T-helper 1 cell treated with Interleukin-12 subunit alpha and Interleukin-12 subunit beta and Interleukin-4 antibody, amounts not matched to agents 30 ng/mL and 1 ng/mL, for 36 hours (primary cell): Measurements from ENCODE around the gene MAML2. TPM values are rescaled to one million over a fixed set of nuclear protein-coding genes. Genes with fewer than 3 reads are reported as not detected.
"Not testable (repeated sequence)": the region's sequence is repeated elsewhere in the genome, so short reads cannot be mapped to it uniquely, and the experiment has no call there.

Experiments
- intact Hi-C: fragments of 100-400 bp; cut with micrococcal nuclease; formaldehyde crosslinking; loops from one replicate; pipeline ENCODE4 v1.15.1; 2024
- total RNA-seq: library from RNA; stranded (reverse); gene quantifications from 2 replicates; pipeline ENCODE4 v1.2.3, GENCODE V29; 2022

MAML2 gene
- total RNA-seq, 1 donor from 2014 or later, result 14.8 TPM

GRCh38 chr11:96195671-96196070, 147.3 kb downstream of the MAML2 start:
- intact Hi-C loops, result no loop called here

- intact Hi-C loops, result no loop called here
Observed at GRCh38 chr11:96194581-96195374, 148.2 kb downstream of the MAML2 start.

GRCh38 chr11:96193745-96194443, 149.1 kb downstream of the MAML2 start:
- intact Hi-C loops, result no loop called here

- intact Hi-C loops, result no loop called here
Observed at GRCh38 chr11:96191752-96192151, 151.2 kb downstream of the MAML2 start.

DNA sequence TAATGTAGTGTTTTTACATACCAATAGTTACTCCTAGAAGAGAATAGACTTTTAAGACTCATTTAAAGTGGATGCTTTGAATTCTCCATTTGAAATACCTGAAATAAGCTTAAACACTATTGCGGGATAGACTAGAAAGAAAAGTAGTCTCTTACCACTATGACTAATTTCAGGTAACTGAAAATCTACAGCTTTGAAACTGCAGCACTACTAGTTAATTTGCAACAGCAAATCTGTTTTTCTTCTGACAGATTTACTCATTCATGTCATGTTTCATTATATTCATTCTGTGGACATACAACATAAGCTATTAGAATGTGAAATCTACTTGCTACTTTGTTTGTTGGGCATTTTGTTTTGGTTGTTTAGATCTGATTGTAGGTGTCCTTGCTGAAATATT, 153.6 kb downstream of the MAML2 start:
- intact Hi-C loops, result loop anchor here (2.0 kb wide), 1 partner anchor 153 kb away; the partner anchor contains the start of gene MAML2

DNA sequence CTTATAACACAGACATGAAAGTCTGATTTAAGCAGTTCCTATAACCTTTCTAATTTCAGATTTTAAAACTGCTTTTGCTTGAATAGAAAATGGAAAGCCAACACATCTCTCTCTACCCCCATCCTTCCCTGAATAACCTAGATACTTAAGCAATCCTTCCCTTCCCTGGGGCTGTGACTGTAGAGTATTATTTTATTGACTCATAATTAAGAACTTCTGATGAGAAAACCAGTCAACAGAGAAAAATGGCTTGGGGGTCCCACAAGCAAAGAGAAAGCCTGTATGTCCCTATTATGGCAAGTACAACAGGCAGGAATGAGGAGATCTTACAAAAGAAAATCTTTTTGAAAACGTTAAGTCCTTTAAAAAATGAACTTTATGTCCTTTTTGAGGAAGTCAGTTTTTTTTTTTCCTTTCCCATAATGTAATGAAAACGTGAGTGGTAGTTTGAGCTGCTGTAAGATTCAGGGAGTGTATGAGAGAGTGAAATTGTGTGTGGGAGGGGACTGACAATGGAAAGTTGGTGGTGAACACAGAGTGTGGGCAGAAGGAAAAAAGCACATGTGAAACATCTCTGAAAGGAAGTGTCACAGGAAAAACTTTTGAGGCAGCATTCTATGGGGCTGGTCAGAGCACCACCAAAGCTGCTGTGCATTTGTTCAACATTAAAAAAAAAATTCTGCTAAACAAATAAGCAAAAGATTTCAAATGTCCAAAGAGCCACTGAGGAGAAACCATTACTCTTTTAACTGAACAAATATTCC, 154.6 kb downstream of the MAML2 start:
- intact Hi-C loops, result loop anchor here (1.0 to 2.0 kb wide), 2 partner anchors 19 to 154 kb away; partner anchors contain the start of gene MAML2

- intact Hi-C loops, result loop anchor here (1.0 to 2.0 kb wide), 2 partner anchors 19 to 155 kb away; partner anchors contain the start of gene MAML2
Observed at GRCh38 chr11:96187822-96188221, 155.2 kb downstream of the MAML2 start.

GRCh38 chr11:96186806-96187205, 156.2 kb downstream of the MAML2 start:
- intact Hi-C loops, result no loop called here

DNA sequence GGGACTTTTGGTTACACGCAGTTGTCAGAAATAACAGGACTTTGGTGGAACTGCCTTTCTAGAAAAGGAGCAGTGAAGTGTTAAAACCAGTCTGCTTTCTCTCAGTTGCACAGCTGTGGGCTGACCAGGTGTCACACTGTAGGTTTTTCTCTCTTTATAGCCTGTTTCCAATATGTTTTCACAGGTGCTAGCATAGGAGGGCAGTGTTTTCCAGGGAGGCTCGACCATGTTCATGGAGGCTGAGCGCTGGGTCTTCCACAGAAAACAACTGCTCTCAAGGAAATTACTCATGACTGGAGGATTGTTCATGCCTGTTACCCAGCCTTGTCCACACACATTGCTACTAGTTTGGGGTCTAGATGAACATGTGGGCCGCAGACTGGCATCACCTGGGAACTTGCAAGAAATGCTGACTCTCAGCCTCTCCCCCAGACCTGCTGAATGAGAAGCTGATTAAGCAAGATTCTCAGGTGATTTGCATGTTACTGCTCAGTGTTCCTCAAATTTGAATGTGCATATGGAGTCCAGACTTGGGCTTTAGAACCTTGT, 157.7 kb downstream of the MAML2 start:
- intact Hi-C loops, result no loop called here

DNA sequence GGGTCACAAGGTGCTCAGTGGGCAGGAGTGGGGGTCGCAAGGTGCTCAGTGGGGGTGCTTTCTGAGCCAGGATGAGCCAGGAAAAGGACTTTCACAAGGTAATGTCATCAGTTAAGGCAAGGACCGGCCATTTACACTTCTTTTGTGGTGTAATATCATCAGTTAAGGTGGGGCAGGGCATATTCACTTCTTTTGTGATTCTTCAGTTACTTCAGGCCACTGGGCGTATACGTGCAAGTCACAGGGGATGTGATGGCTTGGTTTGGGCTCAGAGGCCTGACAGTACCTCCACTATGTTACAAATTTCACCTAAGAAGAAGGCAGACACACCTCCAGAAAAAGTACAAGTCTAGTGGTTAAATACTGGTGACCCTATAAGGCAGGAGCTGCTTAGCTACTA, 162.1 kb downstream of the MAML2 start:
- intact Hi-C loops, result not testable (repeated sequence)

DNA sequence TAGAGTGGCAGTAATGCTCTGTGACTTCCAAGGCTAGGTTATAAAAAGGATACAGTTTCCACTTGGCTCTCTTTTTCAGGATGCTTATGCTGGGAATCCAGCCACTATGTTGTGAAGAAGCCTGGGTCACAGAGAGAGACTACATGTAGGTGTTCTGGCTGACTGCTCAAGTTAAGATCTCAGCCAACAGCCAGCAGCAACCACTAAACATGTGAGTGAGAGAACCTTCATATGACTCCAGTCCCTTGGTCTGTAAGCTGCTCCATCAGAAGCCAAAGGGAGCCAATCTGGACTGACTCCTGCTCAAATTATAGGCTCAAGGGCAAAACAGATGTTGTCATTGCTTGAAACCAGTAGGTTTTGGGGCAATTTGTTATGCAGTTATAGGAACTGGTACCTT, 162.7 kb downstream of the MAML2 start:
- intact Hi-C loops, result no loop called here

- intact Hi-C loops, result no loop called here
Observed at GRCh38 chr11:96179905-96180304, 163.1 kb downstream of the MAML2 start.

GRCh38 chr11:96178887-96179279, 164.1 kb downstream of the MAML2 start:
- intact Hi-C loops, result no loop called here

- intact Hi-C loops, result no loop called here
Observed at GRCh38 chr11:96178049-96178886, 164.7 kb downstream of the MAML2 start.

- intact Hi-C loops, result no loop called here
Observed at GRCh38 chr11:96177146-96177545, 165.8 kb downstream of the MAML2 start.

DNA sequence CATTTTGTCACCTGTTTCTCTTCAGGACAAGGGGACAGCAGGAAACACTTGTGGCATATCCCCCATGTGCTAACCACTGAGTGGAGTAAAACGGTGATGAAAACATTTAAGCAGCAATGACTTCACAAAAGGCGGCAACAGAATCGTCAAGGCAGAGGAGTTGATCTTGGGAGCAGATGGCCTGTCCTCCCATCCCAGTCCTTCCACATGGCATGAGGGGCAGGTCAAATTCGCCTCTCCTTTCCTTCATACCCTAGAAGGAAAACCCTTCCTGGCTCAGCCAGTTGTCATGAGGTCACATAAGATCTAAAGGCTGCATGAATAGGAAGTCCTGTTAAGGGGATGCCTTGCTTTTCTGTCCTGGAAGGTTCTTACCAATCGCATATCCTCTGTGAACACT, 169.1 kb downstream of the MAML2 start:
- intact Hi-C loops, result no loop called here

GRCh38 chr11:96173422-96173821, 169.6 kb downstream of the MAML2 start:
- intact Hi-C loops, result no loop called here

GRCh38 chr11:96172604-96173003, 170.4 kb downstream of the MAML2 start:
- intact Hi-C loops, result no loop called here

DNA sequence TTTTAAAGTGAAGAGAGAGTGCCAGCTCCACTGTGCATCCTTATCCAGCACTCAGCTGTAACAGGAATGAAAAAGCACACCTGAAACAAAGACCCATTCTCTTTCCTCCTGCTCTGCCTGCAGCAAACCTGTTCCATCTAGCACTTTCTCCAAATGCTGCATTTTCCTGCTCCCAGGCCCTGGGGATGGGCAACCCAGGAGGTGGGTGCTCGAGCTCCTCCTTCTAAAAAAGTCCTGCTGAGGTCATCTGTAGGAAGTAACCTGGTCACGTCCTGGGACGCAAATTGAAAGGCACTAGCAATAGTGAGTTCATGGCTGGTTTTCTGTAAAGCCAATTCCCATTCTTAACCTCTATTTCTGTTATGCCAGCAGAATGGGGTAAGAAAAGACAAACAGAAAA, 173.7 kb downstream of the MAML2 start:
- intact Hi-C loops, result no loop called here

GRCh38 chr11:96168623-96169022, 174.4 kb downstream of the MAML2 start:
- intact Hi-C loops, result no loop called here

- intact Hi-C loops, result no loop called here
Observed at GRCh38 chr11:96167787-96168186, 175.2 kb downstream of the MAML2 start.
